ENCODE measurements around the gene CD96.
A peak's percentile ranks its signal among the peaks of the same experiment; 100 is the strongest.

The CD96 gene

GRCh38 chr3:111571282-111571681 is 29.3 kb downstream of the CD96 start:
- DNase-seq (ENCODE audit: low read depth) = no peak
- no peak overlapping the region for H3K4me3 ChIP-seq (ENCODE audit: low read depth, low read length)
- TF ChIP-seq CTCF (IDR thresholded peaks at IDR 0.05; ENCODE audit: low read depth, low read length, missing control alignments) = no peak
- in situ Hi-C loops (cut with HindIII; ENCODE audit: low sequenced_read_pairs) = no loop called here

- no peak for TF ChIP-seq CTCF (IDR thresholded peaks at IDR 0.05; ENCODE audit: low read depth, low read length, missing control alignments)
- no peak for DNase-seq (ENCODE audit: low read depth)
- H3K4me3 ChIP-seq (ENCODE audit: low read depth, low read length) = no peak overlapping the region
- in situ Hi-C loops (cut with HindIII; ENCODE audit: low sequenced_read_pairs) = no loop called here
These were observed 30.0 kb downstream of the CD96 start for GRCh38 chr3:111571907-111572460.

GRCh38 chr3:111577113-111577512 is 35.1 kb downstream of the CD96 start:
- no peak for TF ChIP-seq CTCF (IDR thresholded peaks at IDR 0.05; ENCODE audit: low read depth, low read length, missing control alignments)
- H3K4me3 ChIP-seq (ENCODE audit: low read depth, low read length) = no peak overlapping the region
- no peak for DNase-seq (ENCODE audit: low read depth)
- in situ Hi-C loops (cut with HindIII; ENCODE audit: low sequenced_read_pairs) = loop anchor here (5.0 kb wide), 1 partner anchor 115 kb away; no protein-coding TSS in a partner anchor

- peak; percentile 70 for TF ChIP-seq CTCF (IDR thresholded peaks at IDR 0.05; ENCODE audit: low read depth, low read length, missing control alignments)
- H3K4me3 ChIP-seq (ENCODE audit: low read depth, low read length) = no peak overlapping the region
- in situ Hi-C loops (cut with HindIII; ENCODE audit: low sequenced_read_pairs) = loop anchor here (5.0 kb wide), 1 partner anchor 114 kb away; no protein-coding TSS in a partner anchor
- peak; percentile 80 for DNase-seq (ENCODE audit: low read depth)
These were observed 36.0 kb downstream of the CD96 start for GRCh38 chr3:111577798-111578685.

- TF ChIP-seq CTCF (IDR thresholded peaks at IDR 0.05; ENCODE audit: low read depth, low read length, missing control alignments) = no peak
- in situ Hi-C loops (cut with HindIII; ENCODE audit: low sequenced_read_pairs) = loop anchor here (5.0 kb wide), 1 partner anchor 113 kb away; no protein-coding TSS in a partner anchor
- no peak for DNase-seq (ENCODE audit: low read depth)
- H3K4me3 ChIP-seq (ENCODE audit: low read depth, low read length) = no peak overlapping the region
These were observed 36.9 kb downstream of the CD96 start for GRCh38 chr3:111578867-111579266.

GRCh38 chr3:111579495-111579894 is 37.5 kb downstream of the CD96 start:
- in situ Hi-C loops (cut with HindIII; ENCODE audit: low sequenced_read_pairs) = loop anchor here (5.0 kb wide), 1 partner anchor 113 kb away; no protein-coding TSS in a partner anchor

More at GRCh38 chr3:111579495-111579894, 37.5 kb downstream of the CD96 start:
- TF ChIP-seq CTCF (IDR thresholded peaks at IDR 0.05; ENCODE audit: low read depth, low read length, missing control alignments) = no peak
- DNase-seq (ENCODE audit: low read depth) = no peak
- H3K4me3 ChIP-seq (ENCODE audit: low read depth, low read length) = no peak overlapping the region

Measured in astrocyte of the cerebellum (primary cell).